MCF 10A (cell line): ENCODE data around the gene PDCD1. TPM values are rescaled to one million over a fixed set of nuclear protein-coding genes. Genes with fewer than 3 reads are reported as not detected.

Experiments
- BruUV-seq: library from RNA; stranded (reverse); fragments of 400-500 nt; replicated peaks from 2 replicates; lab custom pipeline; 2021; lab: Mats Ljungman, UMichigan
- CTCF ChIA-PET: fragments of 300-600 bp; sonication (Branson Sonifier 250); formaldehyde crosslinking; extraction: SDS; loops from one replicate; lab custom pipeline; 2021; ENCODE audit warnings: antibody characterized with exemption, inconsistent platforms; lab: Yijun Ruan, JAX
- POLR2A ChIA-PET: fragments of 300-600, 350-650 bp; sonication (Branson Sonifier 250); formaldehyde crosslinking; extraction: SDS; loops from one replicate; lab custom pipeline; 2020; ENCODE audit warnings: antibody characterized with exemption, inconsistent platforms; lab: Yijun Ruan, JAX
- DNase-seq: peaks from one replicate; pipeline ENCODE4 v3.0.0-alpha.2; 2018; ENCODE audit not compliant: unreplicated experiment
- H3K27ac Mint-ChIP-seq: one replicate; pipeline ENCODE4 v1.8.0; 2022; ENCODE audit warnings: mild to moderate bottlenecking, low read depth, mixed read lengths; ENCODE audit not compliant: unreplicated experiment
- H3K27me3 Mint-ChIP-seq: one replicate; pipeline ENCODE4 v1.8.0; 2022; ENCODE audit warnings: mixed read lengths; ENCODE audit not compliant: insufficient read depth, unreplicated experiment
- H3K36me3 Mint-ChIP-seq: one replicate; pipeline ENCODE4 v1.8.0; 2022; ENCODE audit warnings: mild to moderate bottlenecking, moderate library complexity, mixed read lengths; ENCODE audit not compliant: insufficient read depth, unreplicated experiment
- H3K4me1 Mint-ChIP-seq: one replicate; pipeline ENCODE4 v1.8.0; 2022; ENCODE audit warnings: mixed read lengths; ENCODE audit not compliant: insufficient read depth, unreplicated experiment
- H3K4me3 Mint-ChIP-seq: one replicate; pipeline ENCODE4 v1.8.0; 2022; ENCODE audit warnings: mild to moderate bottlenecking, moderate library complexity, mixed read lengths; ENCODE audit not compliant: unreplicated experiment
- H3K9me3 Mint-ChIP-seq: one replicate; pipeline ENCODE4 v1.8.0; 2022; ENCODE audit warnings: mixed read lengths; ENCODE audit not compliant: unreplicated experiment
- CTCF ChIP-seq: fragments of 200-600 bp; IDR thresholded peaks from one replicate; pipeline ENCODE4 v1.8.0; 2022; ENCODE audit warnings: antibody characterized with exemption, mild to moderate bottlenecking; ENCODE audit not compliant: unreplicated experiment
- intact Hi-C: fragments of 100-400 bp; cut with micrococcal nuclease; formaldehyde crosslinking; loops from 2 replicates; pipeline ENCODE4 v1.14.1; 2022
- total RNA-seq: library from RNA; stranded (reverse); gene quantifications from 2 replicates; pipeline ENCODE4 v1.2.3, GENCODE V29; 2022

PDCD1 gene
- total RNA-seq, 1 experiment from 2014 or later, result not detected

GRCh38 chr2:241893265-241893664, 34.6 kb upstream of the PDCD1 start:
- H3K4me1 Mint-ChIP-seq, result no peaks in the 10 kb centered on the region
- POLR2A ChIA-PET, result no interaction called here

GRCh38 chr2:241892299-241893137, 33.8 kb upstream of the PDCD1 start:
- BruUV-seq, result no TSS peak
- Mint-ChIP-seq H3K4me3 (no peak overlapping the region), H3K4me1 (no peaks in the 10 kb centered on the region), H3K9me3 (no peaks in the 10 kb centered on the region), H3K36me3 (peaks cover 13% of the 10 kb centered on the region), H3K27ac (no peak overlapping the region), H3K27me3 (no peaks in the 10 kb centered on the region)
- TF ChIP-seq CTCF, result no peak
- ChIA-PET POLR2A (no interaction called here), CTCF (interaction anchor here (0.9 kb wide), 1 partner anchor 60 kb away, joined by 3 read pairs; no protein-coding TSS in a partner anchor)
- intact Hi-C loops, result no loop called here
- DNase-seq, result no peak

More at GRCh38 chr2:241893265-241893664, 34.6 kb upstream of the PDCD1 start:
- CTCF ChIA-PET, result no interaction called here
- DNase-seq, result no peak
- BruUV-seq, result no TSS peak
- Mint-ChIP-seq H3K27ac (no peak overlapping the region), H3K9me3 (no peaks in the 10 kb centered on the region), H3K36me3 (peaks cover 13% of the 10 kb centered on the region), H3K4me3 (no peak overlapping the region), H3K27me3 (no peaks in the 10 kb centered on the region)
- intact Hi-C loops, result no loop called here
- no peak for TF ChIP-seq CTCF

- CTCF ChIA-PET, result interaction anchor here (0.9 kb wide), 1 partner anchor 61 kb away, joined by 3 read pairs; no protein-coding TSS in a partner anchor
- TF ChIP-seq CTCF, result no peak
- Mint-ChIP-seq H3K27ac (no peak overlapping the region), H3K4me3 (no peak overlapping the region), H3K9me3 (no peaks in the 10 kb centered on the region), H3K4me1 (no peaks in the 10 kb centered on the region), H3K36me3 (peaks cover 13% of the 10 kb centered on the region), H3K27me3 (no peaks in the 10 kb centered on the region)
- no peak for DNase-seq
- POLR2A ChIA-PET, result no interaction called here
- intact Hi-C loops, result no loop called here
- no TSS peak for BruUV-seq
Observed at GRCh38 chr2:241891988-241892298, 33.2 kb upstream of the PDCD1 start.

- POLR2A ChIA-PET, result no interaction called here
- Mint-ChIP-seq H3K27ac (no peak overlapping the region), H3K4me1 (no peaks in the 10 kb centered on the region), H3K4me3 (no peak overlapping the region), H3K27me3 (no peaks in the 10 kb centered on the region), H3K9me3 (no peaks in the 10 kb centered on the region), H3K36me3 (peaks cover 13% of the 10 kb centered on the region)
- intact Hi-C loops, result no loop called here
- BruUV-seq, result no TSS peak
- CTCF ChIA-PET, result interaction anchor here (0.9 to 1.1 kb wide), 2 partner anchors 13 to 61 kb away, joined by 3 read pairs; no protein-coding TSS in a partner anchor
- TF ChIP-seq CTCF, result no peak
- no peak for DNase-seq
Observed at GRCh38 chr2:241891315-241891987, 32.8 kb upstream of the PDCD1 start.
